HL-60/S4 treated with retinoic acid at 250 ng/mL for 4 days and 3 days (cell line): Measurements from ENCODE around the gene ETS2.

Experiments used
- in situ Hi-C: fragments of 300-500 bp; cut with MboI; formaldehyde crosslinking; loops from 2 replicates; pipeline ENCODE4 v1.7.0; 2022; ENCODE audit warnings: low sequenced_read_pairs

The ETS2 gene

DNA sequence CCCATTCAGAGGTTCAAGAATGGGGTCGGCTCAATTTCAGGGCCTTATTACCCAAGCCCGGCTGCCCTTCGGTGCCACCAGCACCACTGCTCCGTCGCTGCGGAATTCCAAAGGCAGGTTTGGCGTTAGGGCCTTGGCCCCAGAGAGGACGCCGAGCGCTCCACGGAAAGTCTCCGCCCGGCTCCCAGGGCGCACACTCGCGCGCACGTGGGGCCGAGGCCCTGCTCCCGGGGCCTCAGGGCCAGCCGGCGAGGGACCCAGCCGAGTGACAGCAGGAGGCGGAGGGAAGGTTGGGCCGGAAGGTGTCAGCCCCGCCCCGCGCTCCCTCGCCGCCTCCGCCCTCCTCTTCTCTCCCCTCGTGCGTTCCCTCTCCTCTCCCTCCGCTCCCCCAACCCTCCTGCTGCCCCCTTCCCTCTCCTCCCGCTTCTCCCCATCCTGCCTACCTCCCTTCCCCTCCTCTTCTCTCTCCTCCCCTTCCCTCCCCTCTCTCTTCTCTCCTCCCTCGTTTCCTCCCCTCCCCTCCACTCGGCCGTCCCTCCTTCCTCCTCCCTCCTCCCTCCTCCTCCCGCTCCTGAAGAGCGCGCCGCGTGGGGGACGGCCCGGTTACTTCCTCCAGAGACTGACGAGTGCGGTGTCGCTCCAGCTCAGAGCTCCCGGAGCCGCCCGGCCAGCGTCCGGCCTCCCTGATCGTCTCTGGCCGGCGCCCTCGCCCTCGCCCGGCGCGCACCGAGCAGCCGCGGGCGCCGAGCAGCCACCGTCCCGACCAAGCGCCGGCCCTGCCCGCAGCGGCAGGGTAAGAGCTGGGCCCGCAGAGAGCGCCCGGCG is at the start of gene ETS2:
Gene ETS2 (plus strand): TSS at position 602 of the 825 bp plus-strand sequence. CDS start 4,106 bp downstream, outside the sequence.
- in situ Hi-C loops: no loop called here

DNA sequence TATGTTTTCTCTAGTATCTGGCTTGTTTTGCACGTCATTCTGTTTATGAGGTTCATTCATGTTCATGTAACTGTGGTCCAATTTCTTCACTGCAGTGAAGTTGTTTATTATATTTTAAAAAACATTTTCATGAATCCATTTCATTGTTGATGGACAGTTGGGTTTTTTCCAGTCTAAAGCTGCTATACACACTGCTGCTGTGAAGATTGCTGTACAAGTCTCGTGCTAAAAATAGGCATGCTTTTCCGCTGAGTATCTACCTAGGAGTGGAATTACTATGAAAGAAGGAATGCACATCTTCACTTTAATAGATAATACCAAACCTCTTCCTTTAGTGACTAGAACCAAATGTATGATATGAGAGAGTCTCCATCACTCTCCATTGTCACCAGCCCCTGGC is 49.0 kb upstream of the ETS2 start:
- in situ Hi-C loops: no loop called here

GRCh38 chr21:38758501-38759214 is 47.1 kb upstream of the ETS2 start:
- in situ Hi-C loops: no loop called here

GRCh38 chr21:38759413-38759812 is 46.3 kb upstream of the ETS2 start:
- in situ Hi-C loops: no loop called here

DNA sequence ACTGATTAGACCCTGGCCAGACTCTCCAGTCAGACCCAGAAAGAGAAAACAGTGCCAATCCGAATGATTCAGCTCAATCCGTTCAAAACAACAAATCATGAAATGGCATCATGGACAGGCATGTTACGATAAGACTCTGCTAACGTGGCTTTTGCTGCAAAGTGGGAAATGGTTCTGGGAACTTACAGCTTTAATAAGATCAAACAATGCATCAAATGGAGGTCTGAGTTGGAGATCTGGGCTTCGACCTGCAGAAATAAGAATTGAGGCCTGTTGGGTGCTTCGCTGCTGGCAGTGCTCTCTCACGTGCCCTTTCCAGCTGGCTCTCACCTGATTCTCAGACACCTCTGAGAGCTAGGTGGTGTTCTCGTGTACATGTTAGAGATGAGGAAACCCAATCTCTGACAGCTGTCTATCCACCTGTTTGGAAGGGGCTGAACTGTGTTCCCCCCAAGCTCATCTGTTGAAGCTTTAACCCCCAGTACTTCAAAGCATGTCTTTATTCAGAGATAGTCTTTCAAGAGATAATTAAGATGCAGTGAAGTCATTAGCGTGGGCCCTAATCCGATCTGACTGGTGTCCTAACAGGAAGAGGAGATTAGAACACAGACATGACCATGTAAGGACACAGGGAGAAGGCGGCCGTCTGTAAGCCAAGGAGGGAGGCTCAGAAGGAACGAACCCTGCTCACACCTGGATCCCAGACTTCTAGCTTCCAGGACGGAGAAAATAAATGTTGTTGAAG is 45.5 kb upstream of the ETS2 start:
- in situ Hi-C loops: no loop called here

DNA sequence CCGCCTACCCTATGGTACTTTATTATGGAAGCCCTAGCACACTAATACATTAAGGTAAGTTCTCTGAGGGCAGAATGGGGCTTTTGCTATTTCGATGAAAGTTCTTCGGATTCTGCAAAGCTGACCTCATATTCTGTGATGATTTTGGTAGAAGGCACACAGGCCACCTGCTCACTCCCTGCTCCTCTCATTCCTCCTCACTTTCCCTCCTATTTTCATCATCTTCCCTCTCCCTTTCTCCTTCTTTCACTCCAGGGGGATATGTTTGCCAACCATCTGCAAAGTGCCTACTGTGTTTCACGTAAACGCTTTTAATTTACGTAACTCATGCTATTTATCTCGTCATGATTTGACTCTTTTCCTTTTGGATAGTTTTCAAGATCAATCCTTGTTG is 45.0 kb upstream of the ETS2 start:
- in situ Hi-C loops: no loop called here

- in situ Hi-C loops: no loop called here
These were observed 44.2 kb upstream of the ETS2 start for GRCh38 chr21:38761531-38761930.

DNA sequence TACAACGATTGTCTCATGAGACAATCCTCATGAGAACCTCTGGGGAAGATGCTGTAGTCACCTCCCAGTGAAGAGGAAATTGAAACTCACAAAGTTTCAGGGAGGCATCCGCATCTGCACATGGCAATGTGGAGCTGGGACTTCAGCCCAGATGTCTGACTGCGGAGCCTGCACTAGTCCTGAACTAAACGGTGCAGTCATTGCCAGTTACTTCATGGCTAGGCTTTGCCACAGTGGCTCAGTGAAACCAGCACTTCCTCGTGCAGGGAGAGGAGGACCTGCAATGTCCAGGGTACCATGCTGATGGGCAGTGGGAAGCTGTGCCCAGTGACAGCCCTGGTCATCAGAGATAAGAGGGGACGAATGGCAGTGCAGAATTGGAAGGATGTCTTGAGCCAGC is 40.7 kb upstream of the ETS2 start:
- in situ Hi-C loops: no loop called here

DNA sequence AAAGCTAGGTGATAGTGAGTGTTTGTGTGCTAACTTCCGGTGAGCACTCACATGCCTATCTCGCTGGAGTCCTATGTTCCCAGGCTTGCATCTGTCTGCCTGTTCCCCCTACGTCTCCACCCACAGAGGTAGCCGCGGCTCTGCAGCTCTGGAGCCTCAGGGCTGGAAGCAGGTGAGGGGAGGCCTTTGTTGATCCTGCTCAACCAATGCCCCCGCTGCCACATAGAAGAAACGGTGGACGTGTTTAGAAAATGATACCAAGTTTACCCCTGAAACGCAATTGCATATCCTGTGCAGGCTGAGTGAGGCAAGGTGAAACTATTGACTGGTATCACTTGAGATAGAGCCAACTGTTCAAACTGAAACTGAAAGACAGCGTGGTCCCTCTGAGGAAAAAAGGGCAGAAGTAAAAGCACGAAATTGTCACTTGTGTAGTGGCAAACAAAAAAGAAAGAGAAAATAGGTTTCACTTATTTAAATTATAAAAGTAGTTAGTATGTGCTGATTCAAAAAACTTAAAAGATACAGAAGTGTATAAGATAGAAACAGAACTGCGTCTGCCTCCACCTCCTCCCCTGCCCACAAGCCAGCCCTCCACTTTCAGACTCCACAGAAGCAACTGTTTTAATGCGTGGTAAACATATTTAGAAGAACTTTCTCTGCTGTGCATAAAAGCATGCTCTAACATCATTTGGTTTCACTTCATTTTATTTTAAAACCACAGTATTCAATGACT is 38.6 kb upstream of the ETS2 start:
- in situ Hi-C loops: no loop called here

DNA sequence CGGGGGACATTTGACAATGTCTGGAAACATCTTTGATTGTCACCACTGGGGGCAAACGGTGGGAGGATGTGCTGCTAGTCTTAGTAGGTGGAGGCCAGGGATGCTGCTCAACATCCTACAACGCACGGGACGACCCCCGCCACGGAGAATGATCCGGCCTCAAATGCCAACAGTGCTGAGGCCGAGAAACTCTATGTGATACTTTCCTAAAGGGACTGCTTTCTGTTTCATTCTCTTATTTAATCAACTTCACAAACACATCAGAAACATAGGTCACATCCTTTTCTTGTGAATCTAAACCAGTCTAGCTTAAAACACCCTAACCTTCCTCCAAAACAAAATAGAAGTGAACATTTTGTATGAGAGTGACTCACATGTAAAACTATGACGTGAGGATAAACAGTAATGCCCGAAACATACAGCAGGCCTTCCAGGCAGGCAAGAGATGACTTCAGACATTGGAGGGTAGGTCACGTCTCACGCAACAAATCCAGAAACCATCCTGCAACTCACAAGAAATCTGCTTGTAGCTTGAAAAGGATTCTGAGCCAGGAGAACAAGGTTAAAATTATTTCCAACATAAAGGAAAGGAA is 37.2 kb upstream of the ETS2 start:
- in situ Hi-C loops: no loop called here

DNA sequence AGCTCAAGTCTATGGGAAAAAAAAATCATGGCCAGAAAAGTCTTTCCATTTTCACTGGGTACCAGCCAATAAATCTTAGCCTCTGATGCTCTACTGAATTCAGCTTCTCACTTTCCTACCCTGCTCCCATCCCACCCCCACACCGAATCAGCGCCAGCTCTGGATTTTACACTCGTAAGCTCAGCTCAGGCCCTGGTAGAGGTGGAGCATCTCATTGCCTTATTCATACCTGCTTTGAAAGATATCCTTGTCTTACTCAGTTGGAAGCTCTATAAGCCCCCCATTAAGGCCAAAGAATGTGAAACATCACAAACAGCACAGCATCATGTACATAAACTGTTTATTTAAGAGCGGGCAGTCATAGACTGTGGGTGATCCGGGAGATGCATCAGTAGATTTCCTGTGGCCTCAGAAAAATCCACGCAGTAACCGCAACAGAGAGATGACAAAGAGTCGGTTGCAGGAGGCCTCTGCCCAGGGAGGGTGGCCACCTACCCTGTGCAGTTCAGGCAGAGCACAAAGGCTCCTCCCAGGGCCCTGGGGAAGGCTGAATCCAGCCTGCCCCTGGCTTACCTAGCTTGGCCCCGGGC is 36.4 kb upstream of the ETS2 start:
- in situ Hi-C loops: no loop called here

DNA sequence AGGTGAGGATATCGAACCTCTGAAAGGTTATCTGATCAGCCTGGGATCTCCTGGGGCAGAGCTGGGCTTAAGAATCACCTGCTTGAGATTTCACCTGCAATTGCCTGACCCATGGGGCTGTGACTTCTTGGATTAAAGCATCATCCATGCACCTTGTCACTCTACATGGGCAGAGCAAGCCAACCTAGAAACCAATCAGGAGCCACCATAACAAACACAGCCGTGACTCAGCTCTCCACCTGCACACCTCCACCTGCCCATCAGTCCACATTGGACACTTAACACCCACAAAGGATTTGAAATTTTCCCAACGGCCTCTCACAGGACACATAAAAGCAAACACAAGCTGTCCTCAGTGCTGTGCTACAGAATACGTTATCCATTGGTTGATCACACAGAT is 35.1 kb upstream of the ETS2 start:
- in situ Hi-C loops: no loop called here

DNA sequence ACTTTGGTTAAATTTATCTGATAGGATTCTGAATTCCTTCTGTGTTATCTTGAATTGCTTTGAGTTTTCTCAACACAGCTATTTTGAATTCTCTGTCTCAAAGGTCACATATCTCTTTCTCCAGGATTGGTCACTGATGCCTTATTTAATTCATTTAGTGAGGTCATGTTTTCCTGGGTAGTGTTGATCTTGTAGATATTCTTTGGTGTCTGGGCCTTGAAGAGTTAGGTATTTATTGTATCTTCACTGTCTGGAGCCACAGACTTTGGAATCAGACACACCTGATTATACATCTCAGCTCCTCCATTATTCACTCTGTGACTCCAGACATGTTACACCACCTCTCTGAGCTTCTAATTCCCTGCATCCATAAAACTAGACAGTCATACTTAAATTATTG is 34.2 kb upstream of the ETS2 start:
- in situ Hi-C loops: no loop called here

DNA sequence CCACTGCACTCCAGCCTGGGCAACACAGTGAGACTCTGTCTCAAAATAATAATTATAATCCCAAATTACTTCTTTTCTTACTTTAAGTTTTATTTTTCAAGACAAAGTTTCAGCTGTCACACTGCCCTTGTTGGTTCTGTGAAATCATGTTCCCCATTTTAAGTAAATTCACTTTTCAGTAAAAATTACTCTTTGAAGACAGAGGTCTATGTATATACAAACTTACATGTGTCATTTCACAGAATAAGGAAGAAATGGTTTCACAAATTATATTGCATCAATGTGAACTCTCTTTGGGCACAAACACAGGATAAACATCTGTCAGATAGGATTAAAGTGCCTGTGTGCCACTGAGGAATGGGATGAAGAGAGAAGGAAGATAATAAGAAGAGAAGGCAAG is 33.1 kb upstream of the ETS2 start:
- in situ Hi-C loops: no loop called here

- in situ Hi-C loops: no loop called here
These were observed 32.3 kb upstream of the ETS2 start for GRCh38 chr21:38773099-38774061.

GRCh38 chr21:38774152-38774551 is 31.6 kb upstream of the ETS2 start:
- in situ Hi-C loops: no loop called here

GRCh38 chr21:38774586-38775285 is 31.0 kb upstream of the ETS2 start:
- in situ Hi-C loops: no loop called here

DNA sequence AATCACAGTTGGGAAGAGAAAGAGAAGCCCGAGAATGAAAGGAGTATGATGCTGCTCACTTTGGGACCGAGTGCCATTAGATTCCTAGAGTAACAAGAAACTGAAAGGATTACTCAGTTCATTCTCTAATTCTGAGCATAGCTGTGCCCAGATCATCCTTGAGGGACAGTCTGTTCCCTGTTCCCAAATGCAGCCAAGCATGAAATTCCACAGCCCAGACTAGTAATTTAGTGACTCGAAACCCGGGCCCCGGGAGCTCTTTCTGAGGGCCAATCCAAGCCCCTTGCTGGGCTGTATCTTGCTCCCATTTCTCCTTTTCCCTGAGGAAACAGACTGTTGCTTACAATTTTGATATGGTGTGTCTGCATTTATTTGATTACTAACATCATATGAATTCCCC is 30.0 kb upstream of the ETS2 start:
- in situ Hi-C loops: no loop called here

GRCh38 chr21:38777015-38777414 is 28.7 kb upstream of the ETS2 start:
- in situ Hi-C loops: no loop called here
